ENCODE results near the gene JPH4. TPM values are rescaled to one million over a fixed set of nuclear protein-coding genes. Genes with fewer than 3 reads are reported as not detected.

Gene JPH4
- 0.15 TPM for polyA plus RNA-seq

DNA sequence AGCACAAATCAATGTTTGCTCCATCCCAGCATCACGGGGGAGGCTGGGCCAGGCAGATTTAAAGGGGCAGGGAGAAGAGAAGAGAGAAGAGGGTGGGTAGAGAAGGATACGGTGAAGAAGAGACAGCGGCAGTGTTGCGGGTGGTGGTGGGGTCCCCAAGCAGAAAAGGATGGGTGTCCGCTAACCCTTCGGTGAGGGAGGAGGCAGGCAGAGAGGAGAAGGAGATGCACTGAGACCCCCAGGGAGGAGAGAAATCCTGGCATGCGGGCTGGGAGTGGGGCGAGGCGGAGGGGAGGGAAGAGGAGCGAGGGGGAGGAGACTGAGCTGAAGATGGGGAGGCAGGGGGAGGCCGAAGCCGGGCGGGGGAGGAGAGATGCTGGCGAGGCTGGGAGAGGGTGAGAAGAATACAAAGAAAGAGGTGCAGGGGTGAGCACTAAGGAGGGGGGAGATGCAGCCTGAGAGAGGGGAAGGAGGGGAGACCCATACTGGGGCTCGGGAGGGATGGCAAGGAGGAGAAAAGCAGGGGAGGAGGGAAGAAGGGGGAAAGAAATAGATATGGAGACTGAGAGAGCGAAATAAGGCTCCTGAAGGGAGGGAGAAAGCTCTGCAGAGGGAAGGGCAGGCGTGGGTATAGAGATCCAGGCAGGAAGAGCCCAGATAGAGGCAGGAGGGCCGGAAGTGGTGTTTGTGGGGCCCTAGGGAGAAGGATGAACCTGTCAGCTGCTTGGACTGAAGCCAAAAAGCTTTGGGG lies at the start of gene JPH4:
Gene JPH4 (minus strand): TSS at position 231 of the 751 bp plus-strand sequence. CDS start 1,337 bp downstream, outside the sequence.
- H3K27me3 Mint-ChIP-seq = peaks cover 22% of the 10 kb centered on the region
- H3K27ac Mint-ChIP-seq = peak within 1 kb of the TSS in 1 of 3 donors; percentile 35
- no peaks in the 10 kb centered on the region for H3K9me3 Mint-ChIP-seq
- peaks cover 1% of the 10 kb centered on the region for H3K36me3 Mint-ChIP-seq
- peak within 1 kb of the TSS in 2 of 4 donors; percentile 33 to 78 for H3K4me3 Mint-ChIP-seq
- H3K4me1 Mint-ChIP-seq = peaks cover 0 to 3% (median 0%) of the 10 kb centered on the region in 3 donors

DNA sequence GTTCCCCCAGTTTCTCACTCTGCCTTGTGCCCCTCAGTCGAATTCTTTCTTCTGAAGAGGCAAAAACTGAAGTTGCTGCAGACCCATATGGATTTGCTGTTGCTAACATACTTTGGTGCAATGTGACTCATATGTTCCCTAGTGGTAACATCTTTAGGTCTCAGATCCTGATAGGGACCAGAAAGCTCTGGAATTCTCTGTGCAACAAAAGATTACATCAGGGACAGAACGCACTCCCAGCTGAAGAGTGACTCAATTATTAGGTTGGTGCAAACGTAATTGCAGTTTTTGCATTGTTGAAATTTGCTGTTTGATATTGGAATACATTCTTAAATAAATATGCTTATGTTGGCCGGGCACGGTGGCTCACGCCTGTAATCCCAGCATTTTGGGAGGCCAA lies 49.4 kb upstream of the JPH4 start:
- H3K36me3 Mint-ChIP-seq = peaks cover 3% of the 10 kb centered on the region
- H3K4me3 Mint-ChIP-seq = no peak overlapping the region
- peaks cover 0 to 2% (median 0%) of the 10 kb centered on the region in 3 donors for H3K4me1 Mint-ChIP-seq
- peaks cover 9% of the 10 kb centered on the region for H3K27me3 Mint-ChIP-seq
- H3K27ac Mint-ChIP-seq = no peak overlapping the region
- peaks cover 4 to 16% (median 10%) of the 10 kb centered on the region in 3 donors for H3K9me3 Mint-ChIP-seq

DNA sequence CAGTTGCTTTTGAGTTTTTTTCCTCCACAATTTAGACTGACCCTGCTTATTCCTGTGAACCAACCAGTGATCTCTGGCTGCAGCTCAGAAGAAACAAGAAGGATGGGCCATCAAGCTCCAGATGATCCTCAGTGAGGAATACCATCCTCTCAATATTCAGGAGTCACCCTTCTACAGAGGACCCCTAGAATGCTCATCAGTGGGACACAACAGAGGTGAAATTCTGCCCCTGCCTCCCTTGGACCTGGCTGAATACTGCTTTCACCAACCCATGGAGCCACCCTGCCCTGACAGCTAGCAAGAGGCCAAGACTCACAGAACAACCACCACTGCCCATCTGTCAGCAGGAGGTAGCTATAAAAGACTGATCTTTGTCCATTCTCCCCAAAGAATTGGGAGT lies 48.4 kb upstream of the JPH4 start:
- H3K36me3 Mint-ChIP-seq = peaks cover 3% of the 10 kb centered on the region
- no peak overlapping the region for H3K27ac Mint-ChIP-seq
- H3K4me1 Mint-ChIP-seq = no peaks in the 10 kb centered on the region
- peaks cover 4 to 16% (median 10%) of the 10 kb centered on the region in 3 donors for H3K9me3 Mint-ChIP-seq
- H3K27me3 Mint-ChIP-seq = peaks cover 8% of the 10 kb centered on the region
- no peak overlapping the region for H3K4me3 Mint-ChIP-seq

DNA sequence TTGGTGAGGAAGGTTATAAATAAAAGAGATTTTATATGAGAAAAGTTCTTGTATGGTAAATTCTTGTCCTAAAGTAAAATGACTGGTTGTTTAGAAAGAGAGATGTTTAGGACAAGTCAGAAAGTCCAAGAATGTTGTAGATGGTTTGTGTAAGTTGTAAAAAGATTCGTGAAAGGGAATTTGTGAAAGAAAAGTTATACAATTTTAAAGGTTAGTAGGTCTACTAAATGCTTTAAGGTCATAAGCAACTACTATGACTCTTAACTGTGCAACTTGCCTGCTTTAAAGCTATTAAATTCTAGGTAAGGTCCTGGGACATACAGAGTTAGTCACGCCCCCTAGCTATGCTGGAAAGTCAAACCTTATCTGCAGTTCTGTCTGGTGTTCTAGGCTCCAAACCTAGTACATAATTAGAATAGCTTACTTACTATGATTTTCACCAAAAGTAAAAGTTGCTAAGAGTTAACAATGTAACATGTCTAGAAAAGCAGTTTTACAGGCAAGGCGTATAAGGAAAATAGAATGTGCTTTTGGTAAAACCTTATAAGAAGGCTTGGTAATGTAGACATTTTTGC lies 46.3 kb upstream of the JPH4 start:
- H3K27me3 Mint-ChIP-seq = peaks cover 8% of the 10 kb centered on the region
- peaks cover 3% of the 10 kb centered on the region for H3K36me3 Mint-ChIP-seq
- H3K27ac Mint-ChIP-seq = no peak overlapping the region
- peaks cover 4 to 16% (median 10%) of the 10 kb centered on the region in 3 donors for H3K9me3 Mint-ChIP-seq
- H3K4me1 Mint-ChIP-seq = no peaks in the 10 kb centered on the region
- no peak overlapping the region for H3K4me3 Mint-ChIP-seq

DNA sequence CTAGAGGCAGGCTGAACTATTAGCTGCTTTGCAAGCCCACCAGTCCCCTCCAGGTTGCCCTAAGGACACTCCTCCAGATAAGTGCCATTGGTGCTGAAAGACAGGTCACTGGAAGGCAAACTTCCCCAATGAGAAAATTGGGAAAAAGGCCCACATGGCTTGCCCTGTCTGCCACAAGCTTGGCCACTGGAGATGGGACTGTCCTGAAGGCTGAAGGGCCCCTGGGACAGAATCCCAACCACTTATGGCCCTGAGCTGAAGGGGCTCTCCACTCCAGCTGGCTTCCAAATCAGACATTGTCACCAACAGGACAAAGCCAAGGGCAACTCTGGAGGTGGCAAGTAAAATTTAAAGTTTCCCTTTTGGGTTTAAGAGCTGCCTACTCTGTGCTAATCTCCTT lies 45.4 kb upstream of the JPH4 start:
- H3K4me3 Mint-ChIP-seq = no peak overlapping the region
- peaks cover 11% of the 10 kb centered on the region for H3K27me3 Mint-ChIP-seq
- H3K27ac Mint-ChIP-seq = no peak overlapping the region
- peaks cover 4 to 16% (median 10%) of the 10 kb centered on the region in 3 donors for H3K9me3 Mint-ChIP-seq
- peaks cover 3% of the 10 kb centered on the region for H3K36me3 Mint-ChIP-seq
- H3K4me1 Mint-ChIP-seq = no peaks in the 10 kb centered on the region

DNA sequence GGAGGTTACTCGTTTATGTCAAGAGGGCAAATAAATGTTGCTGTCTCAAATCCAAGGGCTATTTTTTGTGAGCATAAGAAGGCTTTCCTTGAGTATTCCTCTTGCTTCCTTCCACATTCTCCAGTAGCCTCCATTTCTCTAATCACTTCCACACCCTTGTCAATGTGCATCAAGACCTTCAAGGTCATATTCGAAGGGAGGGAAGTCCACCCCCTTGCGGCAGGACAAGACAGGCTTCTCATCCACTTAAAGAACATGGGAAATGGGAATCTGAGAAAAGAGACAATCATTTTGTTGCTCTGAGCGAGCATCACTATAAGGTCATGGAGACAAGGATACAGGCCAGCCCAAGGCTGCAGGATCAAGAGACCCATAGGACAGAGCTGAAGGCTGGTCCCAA lies 44.4 kb upstream of the JPH4 start:
- H3K36me3 Mint-ChIP-seq = peaks cover 3% of the 10 kb centered on the region
- H3K4me1 Mint-ChIP-seq = no peaks in the 10 kb centered on the region
- H3K4me3 Mint-ChIP-seq = no peak overlapping the region
- H3K27me3 Mint-ChIP-seq = peaks cover 13% of the 10 kb centered on the region
- no peak overlapping the region for H3K27ac Mint-ChIP-seq
- H3K9me3 Mint-ChIP-seq = peaks cover 4 to 16% (median 10%) of the 10 kb centered on the region in 3 donors

DNA sequence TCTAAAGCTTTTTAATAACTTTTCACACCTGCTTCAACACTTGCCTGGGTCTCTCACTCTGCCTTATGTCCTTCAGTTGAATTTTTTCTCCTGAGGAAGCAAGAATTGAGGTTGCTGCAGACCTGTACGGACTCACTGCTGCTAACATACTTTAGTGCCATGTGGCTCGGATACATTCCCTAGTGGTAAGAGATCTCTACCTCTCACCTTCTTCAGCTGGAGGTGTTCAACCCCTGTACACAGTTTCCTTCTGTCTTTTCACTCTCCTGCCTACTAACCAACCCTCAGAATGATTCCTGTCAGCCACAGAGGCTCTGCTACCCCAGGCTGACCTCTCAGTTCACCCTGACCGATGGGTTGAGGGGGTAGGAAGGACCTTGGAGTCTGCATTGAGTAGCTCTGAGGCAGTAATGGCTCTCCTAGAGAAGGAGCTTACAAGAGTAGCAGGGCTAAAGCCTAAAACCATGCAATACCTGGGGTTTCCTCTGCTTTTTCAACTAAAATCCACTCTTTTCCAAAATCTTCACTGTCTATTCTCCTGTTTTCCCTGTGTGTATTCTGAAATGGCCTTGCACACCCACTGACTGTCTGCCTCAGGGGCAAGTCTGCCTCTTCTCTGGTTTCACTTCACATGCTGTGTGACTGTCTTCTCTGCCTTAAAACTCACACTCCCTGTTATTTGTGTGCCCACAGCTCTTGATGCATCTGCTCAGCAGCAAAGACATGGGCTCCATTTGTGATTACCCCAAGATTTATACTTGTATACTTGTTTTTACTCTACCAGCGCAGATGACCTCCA lies 43.5 kb upstream of the JPH4 start:
- H3K4me1 Mint-ChIP-seq = no peaks in the 10 kb centered on the region
- no peak overlapping the region for H3K27ac Mint-ChIP-seq
- peaks cover 9% of the 10 kb centered on the region for H3K27me3 Mint-ChIP-seq
- peaks cover 3% of the 10 kb centered on the region for H3K36me3 Mint-ChIP-seq
- H3K4me3 Mint-ChIP-seq = no peak overlapping the region
- H3K9me3 Mint-ChIP-seq = peaks cover 4 to 16% (median 10%) of the 10 kb centered on the region in 3 donors

DNA sequence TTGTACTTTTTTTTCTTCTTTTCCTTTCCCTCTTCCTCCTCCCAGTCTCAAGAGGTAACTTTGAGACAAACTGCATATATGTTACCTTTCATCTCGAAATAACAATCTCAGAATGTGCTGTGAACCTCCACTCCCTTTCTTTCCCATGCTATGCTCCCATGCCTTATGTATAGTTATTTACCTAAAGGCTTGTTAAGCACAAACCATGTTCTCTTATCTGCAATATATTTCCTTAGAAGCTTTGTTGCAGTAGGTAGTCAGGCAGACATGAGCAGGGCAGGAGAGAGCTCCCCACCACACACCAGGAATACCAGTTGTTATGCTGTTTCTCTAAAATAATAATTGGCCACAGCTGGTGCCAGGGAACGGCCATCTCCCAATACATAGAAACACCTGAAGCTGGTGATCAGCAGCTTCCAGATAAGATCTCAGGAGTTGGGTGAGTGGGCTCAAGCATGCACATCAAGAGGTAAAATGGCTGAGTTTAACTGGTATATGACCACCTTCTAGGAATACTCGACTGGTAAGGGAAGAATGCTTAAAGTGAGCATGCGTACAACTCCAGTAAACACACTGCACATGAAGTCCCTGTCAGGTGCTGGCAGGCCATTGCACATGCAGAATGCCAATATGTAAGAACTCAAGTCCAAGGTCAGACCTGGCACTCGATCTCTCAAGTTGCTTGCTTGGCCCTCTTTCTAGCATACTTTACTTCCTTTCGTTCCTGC lies 42.8 kb upstream of the JPH4 start:
- no peaks in the 10 kb centered on the region for H3K4me1 Mint-ChIP-seq
- H3K36me3 Mint-ChIP-seq = peaks cover 3% of the 10 kb centered on the region
- peak overlapping the region in 1 of 3 donors; percentile 4 for H3K27ac Mint-ChIP-seq
- H3K4me3 Mint-ChIP-seq = no peak overlapping the region
- H3K9me3 Mint-ChIP-seq = peaks cover 4 to 16% (median 10%) of the 10 kb centered on the region in 3 donors
- H3K27me3 Mint-ChIP-seq = peaks cover 7% of the 10 kb centered on the region

DNA sequence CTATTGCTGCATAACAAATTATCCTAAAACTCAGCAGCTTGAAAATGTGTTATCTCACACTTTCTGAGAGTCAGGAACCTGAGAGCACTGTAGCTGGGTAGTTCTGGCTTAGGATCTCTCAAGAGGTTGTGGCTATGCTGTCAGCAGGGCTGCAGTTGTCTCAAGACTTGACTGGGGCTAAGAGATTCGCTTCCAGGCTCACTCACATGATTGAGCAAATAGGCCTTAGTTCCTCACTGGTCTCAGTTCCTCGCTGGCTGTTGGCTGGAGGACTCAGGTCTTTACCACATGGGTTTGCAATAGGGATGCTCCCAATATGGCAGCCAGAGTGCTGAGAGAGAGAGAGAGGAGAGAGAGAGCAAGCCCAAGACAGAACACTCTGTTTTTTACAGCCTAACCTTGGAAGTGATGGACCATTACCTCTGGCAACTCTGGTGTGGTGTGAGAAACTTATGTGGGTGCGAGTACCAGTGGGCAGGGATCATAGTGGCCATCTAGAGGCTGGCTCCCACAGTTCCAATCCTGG lies 41.6 kb upstream of the JPH4 start:
- H3K9me3 Mint-ChIP-seq = peaks cover 4 to 9% (median 7%) of the 10 kb centered on the region in 3 donors
- peaks cover 3% of the 10 kb centered on the region for H3K36me3 Mint-ChIP-seq
- no peak overlapping the region for H3K27ac Mint-ChIP-seq
- H3K4me1 Mint-ChIP-seq = no peaks in the 10 kb centered on the region
- peaks cover 12% of the 10 kb centered on the region for H3K27me3 Mint-ChIP-seq
- no peak overlapping the region for H3K4me3 Mint-ChIP-seq

DNA sequence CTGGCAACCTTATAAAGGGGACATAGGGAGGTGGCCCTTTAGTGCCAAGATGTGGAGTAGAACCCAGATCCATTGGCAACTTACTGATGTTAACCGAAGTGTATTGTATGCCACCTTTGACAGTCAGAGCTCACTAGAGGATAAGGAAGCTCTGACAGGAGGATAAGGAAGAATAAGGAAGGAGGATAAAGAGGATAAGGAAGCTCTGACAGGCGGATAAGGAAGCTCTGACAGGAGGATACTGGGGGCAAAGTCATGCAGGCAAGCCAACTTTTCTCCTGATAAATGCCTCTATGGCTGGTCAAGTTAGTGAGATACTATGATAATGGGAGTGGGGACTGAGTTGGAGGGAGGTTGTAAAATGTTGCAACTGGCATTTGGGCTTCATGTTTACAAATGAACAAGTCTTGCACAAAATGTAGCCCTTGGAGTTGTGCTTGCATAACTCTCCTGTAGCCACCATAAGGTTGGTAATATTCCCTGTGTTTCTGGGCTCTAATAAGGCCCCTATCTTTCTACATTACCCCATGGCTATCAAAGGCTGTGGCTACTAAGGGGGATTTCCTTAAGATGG lies 39.9 kb upstream of the JPH4 start:
- peak overlapping the region in 1 of 3 donors; percentile 54 for H3K27ac Mint-ChIP-seq
- peaks cover 1% of the 10 kb centered on the region for H3K36me3 Mint-ChIP-seq
- H3K4me3 Mint-ChIP-seq = no peak overlapping the region
- peaks cover 13% of the 10 kb centered on the region for H3K27me3 Mint-ChIP-seq
- no peaks in the 10 kb centered on the region for H3K9me3 Mint-ChIP-seq
- H3K4me1 Mint-ChIP-seq = peaks cover 0 to 3% (median 0%) of the 10 kb centered on the region in 3 donors

DNA sequence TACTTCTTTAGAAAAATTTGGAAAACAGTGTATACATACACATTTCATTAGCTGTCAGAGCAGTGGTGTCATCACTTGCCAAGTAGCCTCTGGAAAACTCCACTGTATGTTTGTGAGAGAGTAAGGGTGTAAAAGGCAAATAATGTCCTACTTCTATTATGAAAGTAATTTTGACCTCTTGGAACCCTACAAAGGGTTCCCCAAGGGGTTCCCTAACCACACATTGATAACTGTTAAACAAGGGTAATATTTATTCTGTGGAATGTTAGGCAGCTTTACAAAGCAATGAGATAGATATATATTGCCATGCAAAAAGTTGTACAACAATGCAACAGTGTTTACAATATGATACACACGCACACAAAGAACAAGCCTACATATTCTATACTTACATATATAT lies 38.9 kb upstream of the JPH4 start:
- Mint-ChIP-seq H3K4me3 (no peak overlapping the region), H3K27me3 (peaks cover 16% of the 10 kb centered on the region), H3K27ac (no peak overlapping the region), H3K36me3 (no peaks in the 10 kb centered on the region), H3K4me1 (peaks cover 0 to 3% (median 0%) of the 10 kb centered on the region in 3 donors), H3K9me3 (no peaks in the 10 kb centered on the region)

DNA sequence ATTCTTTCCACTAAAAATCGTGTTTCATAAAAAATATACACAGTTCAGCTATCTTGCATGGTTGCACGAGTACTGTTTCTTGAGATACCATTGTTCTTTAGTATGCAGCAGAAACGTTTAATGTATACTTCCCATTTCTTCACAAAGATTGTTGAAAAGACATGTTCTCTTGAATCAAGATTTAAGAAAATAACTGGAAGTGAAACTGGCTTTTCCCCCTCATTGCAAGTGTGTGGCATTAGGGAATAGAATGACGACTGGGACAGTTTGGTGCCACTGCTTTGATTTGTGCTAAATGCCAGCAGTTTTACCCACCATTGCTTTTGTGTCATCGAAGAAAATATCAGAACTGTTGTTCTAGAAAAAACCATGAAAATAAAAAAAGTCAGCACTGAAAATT lies 37.3 kb upstream of the JPH4 start:
- Mint-ChIP-seq H3K9me3 (no peaks in the 10 kb centered on the region), H3K27me3 (peaks cover 22% of the 10 kb centered on the region), H3K36me3 (no peaks in the 10 kb centered on the region), H3K4me1 (peaks cover 0 to 3% (median 0%) of the 10 kb centered on the region in 3 donors), H3K4me3 (no peak overlapping the region), H3K27ac (no peak overlapping the region)

DNA sequence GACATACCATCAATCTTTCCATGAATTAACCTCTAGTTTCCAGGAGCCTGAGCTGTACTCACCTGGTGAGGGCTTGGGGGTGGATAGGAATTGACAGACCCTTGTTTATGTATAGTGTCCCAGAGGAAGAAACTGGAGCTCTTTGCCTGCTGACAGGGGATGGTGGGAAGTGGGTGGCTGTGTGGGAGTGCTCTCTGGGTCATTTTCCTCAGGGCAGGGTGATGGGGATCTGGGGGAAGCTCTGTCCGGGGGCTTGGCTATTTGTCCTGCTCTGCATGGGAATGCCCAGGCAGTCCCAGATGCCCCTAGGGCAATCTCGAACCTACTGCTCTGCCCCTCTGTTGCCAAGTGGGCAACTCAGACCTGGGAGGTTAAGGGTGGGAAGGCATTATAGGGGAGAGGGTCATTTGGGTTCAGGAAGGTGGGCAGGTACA lies 35.8 kb upstream of the JPH4 start:
- Mint-ChIP-seq H3K27ac (no peak overlapping the region), H3K27me3 (peaks cover 21% of the 10 kb centered on the region), H3K4me3 (no peak overlapping the region), H3K4me1 (peaks cover 0 to 3% (median 1%) of the 10 kb centered on the region in 3 donors), H3K9me3 (no peaks in the 10 kb centered on the region), H3K36me3 (no peaks in the 10 kb centered on the region)

Measured in IgD-negative memory B cell (primary cell).